ENCODE data around the gene TTC34. TPM values are rescaled to one million over a fixed set of nuclear protein-coding genes. Genes with fewer than 3 reads are reported as not detected.

TTC34 gene
- polyA plus RNA-seq, 1 of the 3 experiments (the other 2 are of a cell fraction) = 0.16 TPM

GRCh38 chr1:2811533-2811918 is 10.0 kb upstream of the TTC34 start:
- H3K27me3 ChIP-seq (ENCODE audit: insufficient read depth) = peaks cover 5% of the 10 kb centered on the region; the same call in 1 of the 2 replicates
- TF ChIP-seq NRF1 (IDR thresholded peaks at IDR 0.05; ENCODE audit: low read depth, low read length) (no peak), FOSL2 (IDR thresholded peaks at IDR 0.05; ENCODE audit: borderline replicate concordance, low read depth) (no peak), POLR2AphosphoS5 (IDR thresholded peaks at IDR 0.05; ENCODE audit: low read depth, low read length) (no peak), USF1 (IDR thresholded peaks at IDR 0.05; ENCODE audit: borderline replicate concordance, low read depth) (no peak), TCF12 (IDR thresholded peaks at IDR 0.05) (no peak), RCOR1 (IDR thresholded peaks at IDR 0.05; ENCODE audit: low read length) (no peak), EZH2phosphoT487 (IDR thresholded peaks at IDR 0.05; ENCODE audit: borderline replicate concordance, low read depth) (no peak), MXI1 (IDR thresholded peaks at IDR 0.05; ENCODE audit: low read depth, low read length) (no peak), MAX (IDR thresholded peaks at IDR 0.05; ENCODE audit: low read depth) (no peak)
- H3K4me2 ChIP-seq = no peak overlapping the region
- no peak overlapping the region for H2AFZ ChIP-seq (ENCODE audit: low read depth)
- no peaks in the 10 kb centered on the region for H3F3A ChIP-seq (replicated peaks; ENCODE audit: insufficient read depth)
- H4K20me1 ChIP-seq (ENCODE audit: insufficient read depth) = no peaks in the 10 kb centered on the region
- H3K9me2 ChIP-seq = no peaks in the 10 kb centered on the region
- DNase-seq = no peak
- H3K27ac ChIP-seq (ENCODE audit: low read depth in 2 of 2, low read length in 1 of 2) = no peak overlapping the region
- no peak overlapping the region for H3K9ac ChIP-seq
- ChIA-PET CTCF (interaction anchor here (0.9 to 1.6 kb wide), 2 partner anchors 10 to 613 kb away, joined by 3 to 6 read pairs; no protein-coding TSS in a partner anchor), POLR2A (interaction anchor here (0.5 kb wide), 1 partner anchor 13 kb away, joined by 3 read pairs; no protein-coding TSS in a partner anchor)
- no peaks in the 10 kb centered on the region for H3K36me3 ChIP-seq (replicated peaks in 1 of 2; ENCODE audit: control insufficient read depth in 1 of 2, insufficient read depth in 2 of 2, low read length in 1 of 2)
- H3K9me3 ChIP-seq = no peaks in the 10 kb centered on the region
- H3K79me2 ChIP-seq (ENCODE audit: insufficient read depth) = no peaks in the 10 kb centered on the region
- no peaks in the 10 kb centered on the region for H3K4me1 ChIP-seq (ENCODE audit: control insufficient read depth in 1 of 2, insufficient read depth in 2 of 2, low read depth in 1 of 2, low read length in 1 of 2)
- WGBS (ENCODE audit: low lambda C conversion rate) = 0% methylated on average over 5 of the region's 8 CpGs
- H3K4me3 ChIP-seq (ENCODE audit: low read depth in 2 of 2, low read length in 1 of 2) = no peak overlapping the region

- no peak for TF ChIP-seq USF2 (IDR thresholded peaks at IDR 0.05; ENCODE audit: borderline replicate concordance, low read depth, low read length)
- TF ChIP-seq MEF2A (IDR thresholded peaks at IDR 0.05; ENCODE audit: borderline replicate concordance, low read depth) = no peak
- no peak for TF ChIP-seq NFIC (IDR thresholded peaks at IDR 0.05; ENCODE audit: borderline replicate concordance)
- TF ChIP-seq MAX (IDR thresholded peaks at IDR 0.05; ENCODE audit: low read depth) = no peak
- TF ChIP-seq MXI1 (IDR thresholded peaks at IDR 0.05; ENCODE audit: low read depth, low read length) = no peak
- TF ChIP-seq JUND (IDR thresholded peaks at IDR 0.05) = no peak
- no peak for TF ChIP-seq RXRA (IDR thresholded peaks at IDR 0.05; ENCODE audit: borderline replicate concordance, low read depth)
- no peak for TF ChIP-seq SMC3 (IDR thresholded peaks at IDR 0.05; ENCODE audit: low read depth, low read length)
- no peak for TF ChIP-seq RFX5 (IDR thresholded peaks at IDR 0.05; ENCODE audit: low read length)
- H3K4me1 ChIP-seq (ENCODE audit: control insufficient read depth in 1 of 2, insufficient read depth in 2 of 2, low read depth in 1 of 2, low read length in 1 of 2) = no peaks in the 10 kb centered on the region
- no peak for DNase-seq
- no peak overlapping the region for H2AFZ ChIP-seq (ENCODE audit: low read depth)
- H3K9me3 ChIP-seq = no peaks in the 10 kb centered on the region
- WGBS (ENCODE audit: low lambda C conversion rate) = 0% methylated on average over 2 of the region's 9 CpGs
- H3K79me2 ChIP-seq (ENCODE audit: insufficient read depth) = no peaks in the 10 kb centered on the region
- H3K9ac ChIP-seq = no peak overlapping the region
- H3K27me3 ChIP-seq (ENCODE audit: insufficient read depth) = peaks cover 10% of the 10 kb centered on the region; the same call in 1 of the 2 replicates
- H3K9me2 ChIP-seq = no peaks in the 10 kb centered on the region
- no peaks in the 10 kb centered on the region for H4K20me1 ChIP-seq (ENCODE audit: insufficient read depth)
- POLR2A ChIA-PET = interaction anchor here (0.5 kb wide), 1 partner anchor 13 kb away, joined by 3 read pairs; no protein-coding TSS in a partner anchor
- H3F3A ChIP-seq (replicated peaks; ENCODE audit: insufficient read depth) = no peaks in the 10 kb centered on the region
- no peak overlapping the region for H3K4me3 ChIP-seq (ENCODE audit: low read depth in 2 of 2, low read length in 1 of 2)
- H3K27ac ChIP-seq (ENCODE audit: low read depth in 2 of 2, low read length in 1 of 2) = no peak overlapping the region
- CTCF ChIA-PET = interaction anchor here (0.9 kb wide), 1 partner anchor 614 kb away, joined by 3 read pairs; no protein-coding TSS in a partner anchor
- H3K36me3 ChIP-seq (replicated peaks in 1 of 2; ENCODE audit: control insufficient read depth in 1 of 2, insufficient read depth in 2 of 2, low read length in 1 of 2) = no peaks in the 10 kb centered on the region
- H3K4me2 ChIP-seq = no peak overlapping the region
Observed at GRCh38 chr1:2810899-2811532, 9.5 kb upstream of the TTC34 start.
